Mucosa of rectum (tissue), 2 donors: ENCODE results near the gene PEX6.

Experiments used
- H3K27ac ChIP-seq, 2 donors: one replicate each; pipeline ENCODE4 v1.7.0; 2013; ENCODE audit warnings: inconsistent platforms in 2 of 2, low read depth in 2 of 2, low read length in 2 of 2
- H3K27me3 ChIP-seq, 2 donors: one replicate each; pipeline ENCODE4 v1.7.0; 2013; ENCODE audit warnings: low read length in 2 of 2; ENCODE audit not compliant: control insufficient read depth in 2 of 2, insufficient read depth in 2 of 2
- H3K36me3 ChIP-seq, 2 donors: one replicate each; pipeline ENCODE4 v1.7.0; 2013; ENCODE audit warnings: low read length in 2 of 2; ENCODE audit not compliant: control insufficient read depth in 2 of 2, insufficient read depth in 2 of 2
- H3K4me1 ChIP-seq, 2 donors: one replicate each; pipeline ENCODE4 v1.7.0; 2013; ENCODE audit warnings: low read length in 2 of 2, mild to moderate bottlenecking in 1 of 2; ENCODE audit not compliant: control insufficient read depth in 2 of 2, insufficient read depth in 2 of 2
- H3K4me3 ChIP-seq, 2 donors: one replicate each; pipeline ENCODE4 v1.7.0; 2013; ENCODE audit warnings: low read length in 2 of 2
- H3K9ac ChIP-seq, 2 donors: one replicate each; pipeline ENCODE4 v1.7.0; 2013; ENCODE audit warnings: low read length in 2 of 2, low read depth in 1 of 2, mild to moderate bottlenecking in 1 of 2
- H3K9me3 ChIP-seq, 2 donors: one replicate each; pipeline ENCODE4 v1.7.0; 2013; ENCODE audit warnings: low read length in 2 of 2; ENCODE audit not compliant: control insufficient read depth in 2 of 2
- donor health status: healthy.
- donor health status: Normal muscosa, but diverticular disease.

Gene PEX6

GRCh38 chr6:42984001-42984923 is 5.3 kb upstream of the PEX6 start, which contains the start of gene PPP2R5D:
PPP2R5D (plus strand) TSS chr6:42984570; CDS start chr6:42984678, 108 bp downstream.
- H3K4me3 ChIP-seq, result peak within 1 kb of the TSS; percentile 68 to 88
- peak within 1 kb of the TSS; percentile 64 to 85 for H3K27ac ChIP-seq
- H3K36me3 ChIP-seq, result peaks cover 0 to 6% of the 10 kb centered on the region in 2 donors
- peak within 1 kb of the TSS; percentile 81 for H3K9ac ChIP-seq
- H3K27me3 ChIP-seq, result no peaks in the 10 kb centered on the region
- no peaks in the 10 kb centered on the region for H3K9me3 ChIP-seq
- H3K4me1 ChIP-seq, result peaks cover 23 to 34% of the 10 kb centered on the region in 2 donors

GRCh38 chr6:42981836-42982235 is 2.9 kb upstream of the PEX6 start:
- peaks cover 28 to 31% of the 10 kb centered on the region in 2 donors for H3K4me1 ChIP-seq
- H3K9ac ChIP-seq, result no peak overlapping the region
- H3K9me3 ChIP-seq, result no peaks in the 10 kb centered on the region
- H3K27ac ChIP-seq, result no peak overlapping the region
- H3K4me3 ChIP-seq, result no peak overlapping the region
- no peaks in the 10 kb centered on the region for H3K27me3 ChIP-seq
- no peaks in the 10 kb centered on the region for H3K36me3 ChIP-seq

GRCh38 chr6:42979523-42980177 is 669 bp upstream of the PEX6 start:
- Histone ChIP-seq H3K4me1 (peaks cover 16% of the 10 kb centered on the region in 2 donors), H3K27ac (peak overlapping the region; percentile 88 to 92), H3K9me3 (no peaks in the 10 kb centered on the region), H3K9ac (peak overlapping the region; percentile 83 to 88), H3K4me3 (peak overlapping the region; percentile 85 to 95), H3K27me3 (no peaks in the 10 kb centered on the region), H3K36me3 (peaks cover 0 to 3% of the 10 kb centered on the region in 2 donors)

- H3K4me1 ChIP-seq, result peaks cover 12% of the 10 kb centered on the region in 2 donors
- H3K9me3 ChIP-seq, result no peaks in the 10 kb centered on the region
- peak overlapping the region; percentile 88 to 92 for H3K27ac ChIP-seq
- peak overlapping the region; percentile 83 to 88 for H3K9ac ChIP-seq
- peaks cover 4 to 6% of the 10 kb centered on the region in 2 donors for H3K36me3 ChIP-seq
- H3K4me3 ChIP-seq, result peak overlapping the region; percentile 85 to 95
- no peaks in the 10 kb centered on the region for H3K27me3 ChIP-seq
Observed at GRCh38 chr6:42978487-42978838, 518 bp downstream of the PEX6 start.

GRCh38 chr6:42974919-42975505 is 4.0 kb downstream of the PEX6 start:
- Histone ChIP-seq H3K4me3 (no peak overlapping the region), H3K4me1 (peaks cover 11 to 12% of the 10 kb centered on the region in 2 donors), H3K27ac (no peak overlapping the region), H3K36me3 (peaks cover 6 to 8% of the 10 kb centered on the region in 2 donors), H3K27me3 (no peaks in the 10 kb centered on the region), H3K9me3 (no peaks in the 10 kb centered on the region), H3K9ac (no peak overlapping the region)

- Histone ChIP-seq H3K4me1 (peaks cover 4 to 7% of the 10 kb centered on the region in 2 donors), H3K9me3 (no peaks in the 10 kb centered on the region), H3K27me3 (no peaks in the 10 kb centered on the region), H3K36me3 (peaks cover 10 to 12% of the 10 kb centered on the region in 2 donors), H3K27ac (no peak overlapping the region), H3K4me3 (no peak overlapping the region), H3K9ac (no peak overlapping the region)
Observed at GRCh38 chr6:42973926-42974325, 5.1 kb downstream of the PEX6 start.

- Histone ChIP-seq H3K27ac (no peak overlapping the region), H3K4me3 (no peak overlapping the region), H3K36me3 (peaks cover 16 to 20% of the 10 kb centered on the region in 2 donors), H3K27me3 (no peaks in the 10 kb centered on the region), H3K9me3 (no peaks in the 10 kb centered on the region), H3K9ac (no peak overlapping the region), H3K4me1 (no peaks in the 10 kb centered on the region)
Observed at GRCh38 chr6:42971746-42972327, 7.1 kb downstream of the PEX6 start.

GRCh38 chr6:42970871-42971612 is 7.9 kb downstream of the PEX6 start:
- H3K27me3 ChIP-seq, result no peaks in the 10 kb centered on the region
- H3K4me1 ChIP-seq, result no peaks in the 10 kb centered on the region
- H3K27ac ChIP-seq, result no peak overlapping the region
- peaks cover 20% of the 10 kb centered on the region in 2 donors for H3K36me3 ChIP-seq
- H3K9me3 ChIP-seq, result no peaks in the 10 kb centered on the region
- no peak overlapping the region for H3K4me3 ChIP-seq
- H3K9ac ChIP-seq, result no peak overlapping the region

- Histone ChIP-seq H3K27me3 (no peaks in the 10 kb centered on the region), H3K4me3 (no peak overlapping the region), H3K27ac (no peak overlapping the region), H3K9ac (no peak overlapping the region), H3K4me1 (no peaks in the 10 kb centered on the region), H3K9me3 (no peaks in the 10 kb centered on the region), H3K36me3 (peaks cover 21 to 25% of the 10 kb centered on the region in 2 donors)
Observed at GRCh38 chr6:42969934-42970333, 9.0 kb downstream of the PEX6 start.
